ENCODE data around the gene NUDT4. TPM values are rescaled to one million over a fixed set of nuclear protein-coding genes. Genes with fewer than 3 reads are reported as not detected.

The NUDT4 gene
- total RNA-seq, 2 donors from 2014 or later: 59.7 to 66.9 TPM

GRCh38 chr12:93347054-93347785 is 30.5 kb upstream of the NUDT4 start:
- Histone ChIP-seq H3K9me3 (no peaks in the 10 kb centered on the region), H3K36me3 (replicated peaks in 1 of 2; ENCODE audit: insufficient read depth in 1 of 2, low read depth in 2 of 2) (no peaks in the 10 kb centered on the region), H3K4me3 (no peak overlapping the region), H3K27ac (no peak overlapping the region), H3K4me1 (no peaks in the 10 kb centered on the region), H3K27me3 (no peaks in the 10 kb centered on the region)
- ATAC-seq: no peak
- 78 to 82% methylated on average over 8 of the region's 8 CpGs for WGBS, 2 donors
- intact Hi-C loops (cut with DNase I): no loop called here
- no peak for TF ChIP-seq CTCF (IDR thresholded peaks at IDR 0.05)
- TF ChIP-seq POLR2A (IDR thresholded peaks at IDR 0.05): no peak
- peak in 2 of 4 donors; percentile 6 to 13 for DNase-seq

DNA sequence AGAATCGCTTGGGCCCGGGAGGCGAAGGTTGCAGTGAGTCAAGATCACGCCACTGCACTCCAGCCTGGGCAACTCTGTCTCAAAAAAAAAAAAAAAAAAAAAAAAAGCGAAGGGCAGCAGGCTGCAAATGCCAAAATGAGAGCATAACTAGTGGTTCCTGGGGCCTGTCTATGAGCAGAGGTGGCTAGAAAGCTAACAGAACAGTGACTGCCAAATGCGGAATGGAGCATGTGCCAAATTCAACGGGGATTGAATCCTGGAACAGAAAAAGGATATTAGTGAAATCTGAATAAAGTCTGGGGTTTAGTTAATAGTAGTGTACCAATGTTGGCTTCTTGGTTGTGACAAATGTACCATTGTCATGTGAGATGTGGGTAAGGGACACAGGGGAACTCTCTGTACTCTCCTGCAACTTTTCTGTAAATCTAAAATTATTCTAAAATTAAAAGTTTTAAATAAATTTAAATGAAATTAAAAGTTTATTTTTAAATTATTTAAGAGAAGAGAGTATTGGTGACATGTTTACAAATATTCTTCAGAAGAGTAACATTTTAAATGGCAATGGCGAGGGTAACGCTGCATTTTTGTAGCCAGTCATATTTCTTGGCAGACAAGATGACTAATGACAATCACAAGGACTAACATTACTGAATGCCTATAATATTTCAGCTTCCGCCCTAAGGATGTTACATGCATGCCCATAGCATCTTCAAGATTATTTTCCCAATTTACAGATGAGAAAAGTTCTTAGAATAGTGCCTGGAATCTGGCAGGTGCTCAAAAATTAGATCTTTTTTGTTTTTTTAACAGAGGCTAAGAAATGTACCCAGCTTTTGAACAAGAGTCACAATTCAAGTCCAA is 28.9 kb upstream of the NUDT4 start:
- DNase-seq (no peak), ATAC-seq (no peak)
- Histone ChIP-seq H3K36me3 (replicated peaks in 1 of 2; ENCODE audit: insufficient read depth in 1 of 2, low read depth in 2 of 2) (no peaks in the 10 kb centered on the region), H3K27ac (no peak overlapping the region), H3K4me3 (no peak overlapping the region), H3K9me3 (no peaks in the 10 kb centered on the region), H3K4me1 (no peaks in the 10 kb centered on the region), H3K27me3 (no peaks in the 10 kb centered on the region)
- intact Hi-C loops (cut with DNase I): no loop called here
- 75 to 78% methylated on average over 8 to 10 of the region's 10 CpGs for WGBS, 2 donors
- TF ChIP-seq CTCF (IDR thresholded peaks at IDR 0.05) (no peak), POLR2A (IDR thresholded peaks at IDR 0.05) (no peak)

GRCh38 chr12:93351726-93352125 is 26.0 kb upstream of the NUDT4 start:
- Histone ChIP-seq H3K4me1 (no peaks in the 10 kb centered on the region), H3K36me3 (replicated peaks in 1 of 2; ENCODE audit: insufficient read depth in 1 of 2, low read depth in 2 of 2) (no peaks in the 10 kb centered on the region), H3K4me3 (no peak overlapping the region), H3K9me3 (no peaks in the 10 kb centered on the region), H3K27ac (no peak overlapping the region), H3K27me3 (no peaks in the 10 kb centered on the region)
- ATAC-seq (no peak), DNase-seq (no peak)
- intact Hi-C loops (cut with DNase I): no loop called here
- 96 to 100% methylated on average over 1 of the region's 1 CpG for WGBS, 2 donors
- no peak for TF ChIP-seq POLR2A (IDR thresholded peaks at IDR 0.05)
- no peak for TF ChIP-seq CTCF (IDR thresholded peaks at IDR 0.05)

- intact Hi-C loops (cut with DNase I): no loop called here
- Histone ChIP-seq H3K27ac (no peak overlapping the region), H3K4me1 (no peaks in the 10 kb centered on the region), H3K9me3 (no peaks in the 10 kb centered on the region), H3K27me3 (no peaks in the 10 kb centered on the region), H3K4me3 (no peak overlapping the region), H3K36me3 (replicated peaks in 1 of 2; ENCODE audit: insufficient read depth in 1 of 2, low read depth in 2 of 2) (no peaks in the 10 kb centered on the region)
- WGBS, 2 donors: 70 to 80% methylated on average over 8 of the region's 8 CpGs
- DNase-seq (no peak), ATAC-seq (no peak)
- no peak for TF ChIP-seq CTCF (IDR thresholded peaks at IDR 0.05)
- TF ChIP-seq POLR2A (IDR thresholded peaks at IDR 0.05): no peak
Measured at GRCh38 chr12:93352321-93352720, 25.4 kb upstream of the NUDT4 start.
